Activated T-helper 1 cell treated with anti-CD3 and anti-CD28 coated beads, Interleukin-2, amount 50 U/mL, for 16 hours (primary cell): Measurements from ENCODE around the gene TMEM156.
"Not testable (repeated sequence)": the region's sequence is repeated elsewhere in the genome, so short reads cannot be mapped to it uniquely, and the experiment has no call there.

Source experiments
- DNase-seq, 2 donors: peaks; one replicate each; pipeline ENCODE4 v3.0.0-alpha.2; 2020; ENCODE audit warnings: low read depth in 1 of 2, low spot score in 1 of 2

The TMEM156 gene

GRCh38 chr4:38993683-38994082 lies 38.5 kb downstream of the TMEM156 start:
- no peak for DNase-seq

GRCh38 chr4:38990241-38990640 lies 42.0 kb downstream of the TMEM156 start:
- no peak for DNase-seq

DNA sequence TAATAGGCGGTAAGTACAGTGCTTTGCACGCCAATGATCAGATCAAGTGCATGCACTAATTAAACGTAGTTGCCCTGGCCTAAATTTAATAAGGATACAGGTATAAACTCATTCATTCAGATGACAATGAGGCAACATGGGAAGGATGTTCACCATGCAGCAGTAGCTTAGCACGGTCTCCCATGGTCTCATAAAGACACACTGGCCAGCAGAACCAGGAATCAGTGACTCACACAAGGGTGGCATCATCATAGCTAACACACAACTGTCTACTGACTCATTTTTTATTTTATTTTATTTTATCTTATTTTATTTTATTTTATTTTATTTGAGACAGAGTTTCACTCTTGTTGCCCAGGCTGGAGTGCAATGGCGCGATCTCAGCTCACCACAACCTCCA lies 42.7 kb downstream of the TMEM156 start:
- DNase-seq, result no peak

DNA sequence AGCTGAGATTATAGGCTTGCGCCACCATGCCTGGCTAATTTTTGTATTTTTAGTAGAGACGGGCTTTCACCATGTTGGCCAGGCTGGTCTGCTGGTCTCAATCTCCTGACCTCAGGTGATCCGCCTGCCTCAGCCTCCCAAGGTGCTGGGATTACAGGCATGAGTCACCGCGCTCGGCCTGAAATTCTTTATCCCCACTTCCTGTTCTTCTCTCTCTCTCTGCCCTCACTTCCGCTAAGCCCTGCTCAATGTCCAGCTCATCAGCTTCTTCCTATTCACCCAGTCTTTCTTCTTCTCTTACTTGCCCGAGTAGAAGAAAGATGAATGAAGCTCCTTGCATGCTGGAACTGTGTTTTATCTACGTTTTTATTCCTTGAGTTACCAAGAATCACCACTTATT lies 43.9 kb downstream of the TMEM156 start:
- DNase-seq, result not testable (repeated sequence)

DNA sequence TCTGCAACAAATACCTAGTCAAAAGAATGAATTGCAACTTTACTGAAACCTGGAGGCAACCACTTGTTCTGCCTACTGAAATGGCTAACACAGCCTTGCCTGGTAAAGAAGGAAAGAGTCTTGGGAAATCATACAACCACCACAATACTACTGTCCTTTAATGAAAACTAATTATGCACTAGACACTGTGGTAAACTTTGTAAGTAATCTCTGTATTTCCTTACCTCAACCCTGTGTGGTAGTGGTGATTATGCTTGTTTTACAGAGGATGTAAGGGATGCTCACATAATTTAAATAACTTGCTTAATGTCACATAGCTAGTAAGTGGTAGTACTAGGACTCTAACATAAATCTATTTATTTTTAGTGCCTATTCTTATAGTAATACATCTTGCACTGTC lies 44.7 kb downstream of the TMEM156 start:
- no peak for DNase-seq

- no peak for DNase-seq
Observed at GRCh38 chr4:38985410-38986100, 46.7 kb downstream of the TMEM156 start.

GRCh38 chr4:38983787-38984598 lies 48.2 kb downstream of the TMEM156 start:
- DNase-seq, result no peak

DNA sequence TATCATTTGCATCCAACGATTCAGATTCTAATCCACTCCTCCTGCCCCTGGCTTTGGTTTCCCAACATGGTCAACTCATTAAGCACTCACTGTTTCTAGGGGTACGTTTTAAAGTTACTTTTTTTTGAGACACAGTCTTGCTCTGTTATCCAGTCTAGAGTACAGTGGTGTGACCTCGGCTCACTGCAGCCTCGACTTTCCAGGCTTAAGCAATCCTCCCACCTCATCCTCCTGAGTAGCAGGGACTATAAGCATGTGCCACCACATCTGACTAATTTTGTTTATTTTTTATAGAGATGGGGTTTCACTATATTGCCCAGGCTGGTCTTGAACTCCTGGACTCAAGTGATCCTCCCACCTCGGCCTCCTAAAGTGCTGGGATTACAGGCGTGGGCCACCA lies 48.9 kb downstream of the TMEM156 start:
- DNase-seq, result no peak

DNA sequence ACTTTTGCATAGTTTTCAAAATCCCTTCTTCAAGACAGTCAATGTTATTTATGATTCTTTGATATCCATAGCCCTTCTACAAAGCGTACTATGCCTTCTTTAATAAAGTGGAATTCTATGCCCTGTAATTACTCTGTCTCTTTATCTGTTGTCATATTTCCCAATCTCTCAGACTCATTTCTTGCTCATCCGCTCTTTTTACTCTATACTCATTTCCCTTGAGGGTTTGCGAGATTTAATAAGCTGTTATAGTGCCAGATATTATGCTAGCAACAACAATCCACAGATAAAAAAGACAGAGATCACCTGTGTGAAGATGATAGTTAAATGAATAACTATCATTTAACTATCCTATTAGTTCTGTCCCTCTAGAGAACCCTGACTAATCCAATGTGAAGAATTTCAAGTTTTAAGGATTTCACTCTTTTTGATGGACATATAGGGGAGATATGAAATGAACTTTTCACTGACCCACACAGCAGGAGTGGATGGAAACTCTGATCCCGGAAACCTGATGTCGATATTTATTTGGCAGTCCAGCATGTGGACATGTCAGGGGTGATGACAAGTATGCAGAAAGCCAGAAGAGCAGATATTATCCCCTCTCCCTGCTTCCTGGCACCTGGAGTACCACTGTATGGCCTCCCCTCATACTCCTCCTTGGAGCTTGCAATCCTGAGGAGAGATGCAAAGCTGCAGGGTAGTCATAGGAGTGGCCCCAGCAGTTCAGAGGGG lies 49.7 kb downstream of the TMEM156 start:
- DNase-seq, result no peak

DNA sequence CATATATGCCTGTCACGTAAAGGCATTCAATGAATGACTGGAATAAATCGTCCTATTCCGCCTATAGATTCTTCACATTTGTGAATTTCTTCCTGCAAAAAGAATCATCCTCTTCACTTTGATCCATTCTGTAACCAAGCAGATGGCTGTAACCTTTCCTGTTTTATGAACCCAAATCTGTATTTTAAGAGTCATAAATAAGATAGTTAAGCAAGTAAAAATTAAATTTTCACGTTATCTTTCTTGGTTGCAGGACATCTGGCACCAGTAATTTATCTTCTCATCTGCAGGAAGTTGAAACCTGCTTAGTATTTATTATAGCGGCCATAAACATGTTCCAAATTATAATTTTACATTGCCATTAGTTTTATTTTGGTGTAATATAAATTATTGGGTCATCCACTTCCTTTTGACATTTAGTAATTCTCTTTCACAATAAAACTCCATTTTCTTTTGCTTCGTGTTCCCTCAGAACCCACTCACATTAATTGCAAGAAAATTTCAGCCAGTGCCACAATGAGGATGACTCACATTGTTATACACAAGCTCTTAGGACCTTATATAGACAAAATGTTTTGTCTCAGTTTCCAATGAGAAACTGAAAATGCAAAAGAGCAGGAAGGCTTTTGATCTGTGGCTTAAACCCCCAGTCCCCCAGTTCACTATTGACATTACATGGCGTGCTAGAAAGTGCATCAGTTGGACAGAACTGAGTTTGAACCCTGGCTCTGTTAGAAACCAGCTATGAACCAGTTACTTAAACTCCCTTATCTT lies 51.1 kb downstream of the TMEM156 start:
- DNase-seq, result no peak

- no peak for DNase-seq
Observed at GRCh38 chr4:38979511-38980230, 52.5 kb downstream of the TMEM156 start.

- no peak for DNase-seq
Observed at GRCh38 chr4:38979081-38979480, 53.1 kb downstream of the TMEM156 start.

DNA sequence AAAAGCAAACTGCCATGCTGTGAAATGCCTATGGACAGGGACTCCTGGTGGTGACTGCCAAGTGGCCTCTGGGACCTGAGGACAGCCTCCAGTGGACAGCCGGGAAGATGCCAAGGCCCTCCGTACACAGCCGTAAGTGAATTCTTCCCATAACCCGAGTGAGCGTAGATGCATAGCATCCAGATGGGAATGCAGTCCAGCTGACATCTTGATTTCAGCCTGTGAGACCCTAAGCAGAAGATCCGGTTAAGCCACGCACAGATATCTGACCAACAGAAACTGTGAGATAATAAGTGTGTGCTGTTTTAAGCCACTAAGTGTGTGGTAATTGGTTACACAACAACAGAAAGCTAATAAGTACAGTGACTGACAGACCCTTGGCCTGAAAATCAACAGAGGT lies 55.9 kb downstream of the TMEM156 start:
- no peak for DNase-seq

GRCh38 chr4:38968668-38969067 lies 63.5 kb downstream of the TMEM156 start:
- no peak for DNase-seq

DNA sequence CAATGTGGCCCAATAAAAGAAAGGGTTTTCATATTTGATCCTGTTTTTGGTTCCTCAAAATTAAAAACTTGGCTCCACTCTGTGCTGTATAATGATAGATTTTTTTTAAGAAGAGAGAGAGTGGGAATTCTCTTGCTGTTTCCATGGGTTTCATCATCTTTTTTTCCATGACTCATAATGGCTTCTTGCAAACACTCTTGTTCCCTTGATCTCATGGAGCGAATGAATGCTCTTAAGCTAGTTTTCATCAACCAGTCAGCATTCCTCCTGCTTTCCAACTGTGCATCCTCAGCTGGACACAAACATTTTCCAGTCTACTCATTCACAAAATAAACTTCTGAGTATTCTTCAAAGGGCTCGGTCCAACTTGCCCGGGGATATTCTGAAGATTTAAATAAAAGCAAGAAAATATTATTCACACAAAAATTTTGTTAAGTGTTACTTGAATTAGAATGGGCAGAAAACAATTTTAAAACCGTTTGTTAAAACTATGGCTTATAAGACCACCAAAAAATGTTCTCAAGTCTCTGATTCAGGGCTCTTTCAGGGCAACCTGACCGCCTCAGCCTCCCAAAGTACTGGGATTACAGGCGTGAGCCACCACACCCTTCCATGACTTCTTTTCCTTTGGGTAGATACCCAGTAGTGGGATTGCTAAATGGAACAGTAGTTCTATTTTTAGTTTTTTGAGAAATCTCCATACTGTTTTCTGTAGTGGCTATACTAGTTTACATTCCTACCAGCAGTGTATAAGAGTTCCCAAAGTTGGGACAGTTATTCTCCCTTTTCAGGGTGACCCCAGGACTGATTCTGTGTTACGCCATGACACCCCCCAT lies 64.7 kb downstream of the TMEM156 start:
- DNase-seq, result no peak

DNA sequence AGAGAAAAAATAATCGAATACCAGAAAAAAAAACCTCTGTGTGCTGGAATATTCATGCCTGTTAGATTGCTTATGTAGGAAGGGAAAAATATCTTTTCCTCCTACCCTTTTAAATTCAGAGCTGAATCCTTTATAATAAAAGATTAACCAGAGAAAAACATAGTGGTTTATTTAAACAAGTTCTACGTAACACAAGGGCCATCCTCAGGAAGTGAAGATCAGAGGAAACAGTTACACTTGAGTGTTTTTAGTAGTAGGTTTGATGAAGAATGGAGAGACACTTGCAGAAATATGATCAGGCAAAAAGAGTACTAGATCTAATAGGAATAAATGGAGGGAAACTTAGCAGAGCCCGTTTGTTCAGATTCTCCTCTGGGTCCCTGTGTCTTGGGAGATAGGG lies 66.3 kb downstream of the TMEM156 start:
- DNase-seq, result no peak

DNA sequence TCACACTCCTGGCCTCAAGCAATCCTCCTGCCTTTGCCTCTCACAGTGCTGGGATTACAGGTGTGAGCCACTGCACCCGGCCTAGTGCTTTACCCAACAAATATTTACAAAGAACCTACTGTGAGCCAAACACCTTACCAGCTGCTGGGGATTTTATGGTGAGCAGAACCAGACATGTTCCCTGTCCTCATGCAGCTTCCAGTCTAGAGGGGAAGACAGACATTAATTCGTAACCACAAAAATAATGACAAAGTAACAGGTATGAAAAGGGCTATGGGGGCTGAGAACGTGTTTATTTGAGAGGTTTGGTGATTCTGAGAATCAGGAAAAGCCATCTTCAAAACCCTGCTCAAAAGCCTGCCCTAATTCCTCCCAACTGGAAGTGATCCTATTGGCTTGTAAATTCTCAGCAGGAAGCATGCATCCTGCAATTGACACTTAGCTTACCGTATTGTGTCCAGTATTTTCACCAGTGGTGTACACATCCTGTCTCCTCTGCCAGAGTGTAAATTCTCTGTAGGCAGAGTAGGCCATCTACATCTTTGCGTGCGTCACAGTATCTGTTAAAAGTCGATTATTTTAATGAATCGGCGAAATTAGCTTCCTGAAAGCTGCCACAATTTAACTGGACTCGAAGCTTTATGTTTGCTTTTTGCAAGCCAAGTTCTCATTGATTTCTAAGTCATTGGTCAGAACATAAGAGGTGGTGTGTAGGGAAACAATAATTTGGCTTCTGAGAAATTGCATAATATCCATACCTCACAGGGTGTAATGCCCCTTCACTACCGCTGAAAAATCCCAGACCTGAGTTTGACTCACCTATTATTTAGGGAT lies 67.0 kb downstream of the TMEM156 start:
- no peak for DNase-seq

DNA sequence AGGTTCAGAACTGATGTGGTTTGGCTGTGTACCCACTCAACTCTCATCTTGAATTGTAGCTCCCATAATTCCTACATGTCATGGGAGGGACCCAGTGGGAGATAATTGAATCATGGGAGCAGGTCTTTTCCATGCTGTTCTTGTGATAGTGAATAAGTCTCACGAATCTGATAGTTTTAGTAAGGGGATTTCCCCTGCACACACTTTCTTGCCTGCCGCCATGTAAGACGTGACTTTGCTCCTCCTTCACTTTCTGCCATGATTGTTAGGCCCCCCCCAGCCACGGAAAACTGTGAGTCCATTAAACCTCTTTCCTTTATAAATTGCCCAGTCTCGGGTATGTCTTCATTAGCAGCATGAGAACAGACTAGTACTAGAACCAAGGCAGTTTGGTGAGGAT lies 73.0 kb downstream of the TMEM156 start:
- not testable (repeated sequence) for DNase-seq
